HG02678 (cell line): Measurements from ENCODE around the gene PLAAT2.

Experiments
- ATAC-seq: cut with Tn5 transposase; IDR thresholded peaks from one replicate; pipeline ENCODE4 v1.9.1; 2021; ENCODE audit warnings: mild to moderate bottlenecking, moderate library complexity; ENCODE audit not compliant: unreplicated experiment

The PLAAT2 gene

GRCh38 chr11:63527667-63528066 is 35.5 kb downstream of the PLAAT2 start:
- no peak for ATAC-seq

- no peak for ATAC-seq
These were observed 40.0 kb downstream of the PLAAT2 start for GRCh38 chr11:63523151-63523550.

GRCh38 chr11:63521896-63522295 is 41.3 kb downstream of the PLAAT2 start:
- ATAC-seq: no peak

GRCh38 chr11:63520606-63521170 is 42.5 kb downstream of the PLAAT2 start:
- ATAC-seq: no peak

- ATAC-seq: no peak
These were observed 44.6 kb downstream of the PLAAT2 start for GRCh38 chr11:63518548-63518947.

- no peak for ATAC-seq
These were observed 46.0 kb downstream of the PLAAT2 start for GRCh38 chr11:63517156-63517555.

GRCh38 chr11:63516109-63516508 is 47.1 kb downstream of the PLAAT2 start:
- no peak for ATAC-seq

GRCh38 chr11:63512816-63513215 is 50.4 kb downstream of the PLAAT2 start:
- no peak for ATAC-seq

- no peak for ATAC-seq
These were observed 52.0 kb downstream of the PLAAT2 start for GRCh38 chr11:63511048-63511748.

- no peak for ATAC-seq
These were observed 52.7 kb downstream of the PLAAT2 start for GRCh38 chr11:63510360-63511047.

GRCh38 chr11:63508745-63509144 is 54.4 kb downstream of the PLAAT2 start:
- no peak for ATAC-seq

- no peak for ATAC-seq
These were observed 55.2 kb downstream of the PLAAT2 start for GRCh38 chr11:63508009-63508408.

GRCh38 chr11:63507511-63507910 is 55.7 kb downstream of the PLAAT2 start:
- ATAC-seq: no peak

GRCh38 chr11:63506876-63507275 is 56.3 kb downstream of the PLAAT2 start:
- no peak for ATAC-seq

- no peak for ATAC-seq
These were observed 57.2 kb downstream of the PLAAT2 start, which contains the start of gene LGALS12 for GRCh38 chr11:63505857-63506528. Gene LGALS12, plus strand, starts transcription at chr11:63506084. Its CDS starts 375 bp downstream, at chr11:63506459.

- no peak for ATAC-seq
These were observed 58.1 kb downstream of the PLAAT2 start for GRCh38 chr11:63504933-63505586.

GRCh38 chr11:63504054-63504453 is 59.1 kb downstream of the PLAAT2 start:
- no peak for ATAC-seq

- no peak for ATAC-seq
These were observed 59.7 kb downstream of the PLAAT2 start for GRCh38 chr11:63503492-63503891.
